Keratinocyte (primary cell): ENCODE results near the gene PKP4. TPM values are rescaled to one million over a fixed set of nuclear protein-coding genes. Genes with fewer than 3 reads are reported as not detected.

Experiments used
- DNase-seq: peaks from one replicate; pipeline ENCODE4 v3.0.0-alpha.2; 2011; ENCODE audit warnings: low read depth, missing footprints, low spot score
- FAIRE-seq: peaks from 2 replicates; lab custom pipeline; 2011; peaks lifted over from hg19 to GRCh38; lab: Jason Lieb, UNC
- H2AFZ ChIP-seq: 2 replicates; pipeline ENCODE4 v1.6.0; 2012; ENCODE audit warnings: low read length, control low read depth, inconsistent platforms; ENCODE audit not compliant: control insufficient read depth
- H3K27ac ChIP-seq: 2 replicates; pipeline ENCODE4 v1.5.1; 2011; ENCODE audit warnings: low read length; ENCODE audit not compliant: control insufficient read depth, insufficient read depth
- H3K27me3 ChIP-seq: 3 replicates; pipeline ENCODE4 v1.6.0; 2011; ENCODE audit warnings: low read length; ENCODE audit not compliant: control insufficient read depth, insufficient read depth; ENCODE audit errors: extremely low read depth
- H3K36me3 ChIP-seq, 2 experiments: 2 replicates in 1 of 2; 3 replicates in 1 of 2; pipeline ENCODE4 v1.5.1; 2011; ENCODE audit warnings: low read length in 2 of 2, mild to moderate bottlenecking in 1 of 2; ENCODE audit not compliant: control insufficient read depth in 2 of 2, insufficient read depth in 2 of 2; ENCODE audit errors: extremely low read depth in 1 of 2
- H3K4me1 ChIP-seq: 3 replicates; pipeline ENCODE4 v1.5.1; 2011; ENCODE audit warnings: low read length; ENCODE audit not compliant: control insufficient read depth, insufficient read depth; ENCODE audit errors: extremely low read depth
- H3K4me2 ChIP-seq: 3 replicates; pipeline ENCODE4 v1.6.0; 2011; ENCODE audit warnings: low read depth, low read length; ENCODE audit not compliant: control insufficient read depth, insufficient read depth; ENCODE audit errors: extremely low read depth
- H3K4me3 ChIP-seq, 3 experiments: fragments of 200-600 bp in 1 of 3; sonication (generic) in 1 of 3; 2 replicates in 2 of 3; 3 replicates in 1 of 3; pipeline ENCODE4 v1.5.1; 2011 to 2016; ENCODE audit warnings: low read length in 3 of 3, mild to moderate bottlenecking in 3 of 3, control low read depth in 2 of 3, inconsistent platforms in 1 of 3, low read depth in 1 of 3, mixed read lengths in 1 of 3, mixed run types in 1 of 3, moderate library complexity in 1 of 3; ENCODE audit not compliant: control insufficient read depth in 2 of 3, insufficient read depth in 2 of 3; ENCODE audit errors: extremely low read depth in 1 of 3
- H3K79me2 ChIP-seq: 2 replicates; pipeline ENCODE4 v1.6.0; 2012; ENCODE audit warnings: low read length; ENCODE audit not compliant: control insufficient read depth, insufficient read depth
- H3K9ac ChIP-seq: 3 replicates; pipeline ENCODE4 v1.6.0; 2011; ENCODE audit warnings: low read length; ENCODE audit not compliant: control insufficient read depth, insufficient read depth; ENCODE audit errors: extremely low read depth
- H3K9me1 ChIP-seq: 3 replicates; pipeline ENCODE4 v1.6.0; 2011; ENCODE audit warnings: low read length; ENCODE audit not compliant: control insufficient read depth, insufficient read depth; ENCODE audit errors: extremely low read depth
- H3K9me3 ChIP-seq: 2 replicates; pipeline ENCODE4 v1.5.1; 2012; ENCODE audit warnings: low read depth, low read length; ENCODE audit not compliant: control insufficient read depth
- H4K20me1 ChIP-seq: 3 replicates; pipeline ENCODE4 v1.6.0; 2011; ENCODE audit warnings: low read length; ENCODE audit not compliant: control insufficient read depth, insufficient read depth; ENCODE audit errors: extremely low read depth
- CTCF ChIP-seq, 3 experiments: IDR thresholded peaks in 1 of 3; conservative IDR thresholded peaks in 1 of 3; optimal IDR thresholded peaks in 1 of 3; 2 replicates in 2 of 3; 3 replicates in 1 of 3; pipeline versions ENCODE3 to v1.5.1; 2011; ENCODE audit warnings: low read length in 3 of 3, mild to moderate bottlenecking in 3 of 3, moderate library complexity in 2 of 3, control low read depth in 1 of 3, inconsistent platforms in 1 of 3; ENCODE audit not compliant: insufficient read depth in 2 of 3; ENCODE audit errors: extremely low read depth in 1 of 3
- EZH2 ChIP-seq: IDR thresholded peaks from one replicate; pipeline ENCODE4 v1.6.1; 2012; ENCODE audit warnings: inconsistent platforms, mild to moderate bottlenecking, low read length, moderate library complexity
- dilution Hi-C: fragments of 300-500 bp; cut with MboI; formaldehyde crosslinking; loops from one replicate; pipeline ENCODE4 v1.7.0; 2020; ENCODE audit warnings: low sequenced_read_pairs; ENCODE audit not compliant: extremely low pct_ligation_motif_present
- polyA plus RNA-seq, 5 experiments: library from polyadenylated mRNA; depleted of rRNA in 3 of 5; stranded (reverse) in 3 of 5; stranded (forward) in 1 of 5; unstranded in 1 of 5; fragments of >200 nt; gene quantifications; 1 replicate in 1 of 5; 2 replicates in 3 of 5; 3 replicates in 1 of 5; pipeline versions ENCODE4 v1.2.1 to v1.2.3, GENCODE V29; 2011 to 2012; ENCODE audit warnings: missing spikeins in 2 of 5, low read depth in 1 of 5, low replicate concordance in 1 of 5

Gene PKP4
- polyA plus RNA-seq, 1 donor (not counting 4 experiments of a cell fraction or from before 2014, with no cell fraction given), result 43.8 TPM

GRCh38 chr2:158722266-158723105 is 265.7 kb downstream of the PKP4 start:
- H2AFZ ChIP-seq, result no peak overlapping the region
- no peak overlapping the region for H3K4me3 ChIP-seq
- dilution Hi-C loops, result no loop called here
- H3K27ac ChIP-seq, result no peak overlapping the region
- H3K9me1 ChIP-seq, result no peaks in the 10 kb centered on the region
- no peaks in the 10 kb centered on the region for H3K36me3 ChIP-seq
- no peak for DNase-seq
- no peaks in the 10 kb centered on the region for H3K9me3 ChIP-seq
- FAIRE-seq, result no peak
- TF ChIP-seq EZH2, result no peak
- no peak for TF ChIP-seq CTCF (optimal IDR thresholded peaks at IDR 0.05 in 1 of 3, IDR thresholded peaks at IDR 0.05 in 1 of 3, conservative IDR thresholded peaks at IDR 0.05 in 1 of 3; ENCODE audit: extremely low read depth in 1 of 3, insufficient read depth in 2 of 3, low read length in 3 of 3)
- H3K4me1 ChIP-seq, result peaks cover 21% of the 10 kb centered on the region
- no peaks in the 10 kb centered on the region for H4K20me1 ChIP-seq
- no peak overlapping the region for H3K9ac ChIP-seq
- H3K27me3 ChIP-seq, result no peaks in the 10 kb centered on the region
- H3K79me2 ChIP-seq, result no peaks in the 10 kb centered on the region
- no peak overlapping the region for H3K4me2 ChIP-seq

- no peak for TF ChIP-seq CTCF (optimal IDR thresholded peaks at IDR 0.05 in 1 of 3, IDR thresholded peaks at IDR 0.05 in 1 of 3, conservative IDR thresholded peaks at IDR 0.05 in 1 of 3; ENCODE audit: extremely low read depth in 1 of 3, insufficient read depth in 2 of 3, low read length in 3 of 3)
- TF ChIP-seq EZH2, result no peak
- Histone ChIP-seq H3K36me3 (no peaks in the 10 kb centered on the region), H2AFZ (peak overlapping the region; percentile 51), H3K9me1 (no peaks in the 10 kb centered on the region), H3K9ac (no peak overlapping the region), H3K4me3 (no peak overlapping the region), H3K9me3 (no peaks in the 10 kb centered on the region), H4K20me1 (no peaks in the 10 kb centered on the region), H3K27me3 (no peaks in the 10 kb centered on the region), H3K4me2 (peak overlapping the region; percentile 61), H3K27ac (no peak overlapping the region), H3K79me2 (no peaks in the 10 kb centered on the region), H3K4me1 (peaks cover 21% of the 10 kb centered on the region)
- DNase-seq, result no peak
- no peak for FAIRE-seq
- dilution Hi-C loops, result no loop called here
Observed at GRCh38 chr2:158723181-158723838, 266.6 kb downstream of the PKP4 start.
